GM19193 (cell line): ENCODE measurements around the gene PPEF2.

Source experiments
- POLR2A ChIP-seq: IDR thresholded peaks from 4 replicates; pipeline ENCODE4 v1.6.1; 2011; ENCODE audit not compliant: insufficient read depth, insufficient read length; ENCODE audit errors: extremely low read depth

The PPEF2 gene

DNA sequence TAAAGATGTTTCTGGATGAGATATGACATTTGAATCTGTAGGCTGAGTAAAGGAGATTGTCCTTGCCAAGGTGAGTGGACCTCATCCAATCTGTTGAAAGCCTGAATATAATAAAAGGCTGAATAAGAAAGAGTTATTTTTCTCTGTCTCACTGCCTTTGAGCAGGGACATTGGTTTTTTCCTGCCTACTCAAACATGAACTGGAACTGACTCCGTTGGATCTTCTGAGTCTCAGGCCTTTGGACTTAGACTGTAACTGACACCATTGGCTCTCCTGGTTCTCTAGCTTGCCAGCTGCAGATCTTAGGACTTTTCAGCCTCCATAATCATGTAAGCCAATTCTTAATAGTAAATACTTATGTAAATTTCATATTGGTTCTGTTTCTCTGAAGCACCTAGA lies 43.5 kb downstream of the PPEF2 start:
- no peak for TF ChIP-seq POLR2A

DNA sequence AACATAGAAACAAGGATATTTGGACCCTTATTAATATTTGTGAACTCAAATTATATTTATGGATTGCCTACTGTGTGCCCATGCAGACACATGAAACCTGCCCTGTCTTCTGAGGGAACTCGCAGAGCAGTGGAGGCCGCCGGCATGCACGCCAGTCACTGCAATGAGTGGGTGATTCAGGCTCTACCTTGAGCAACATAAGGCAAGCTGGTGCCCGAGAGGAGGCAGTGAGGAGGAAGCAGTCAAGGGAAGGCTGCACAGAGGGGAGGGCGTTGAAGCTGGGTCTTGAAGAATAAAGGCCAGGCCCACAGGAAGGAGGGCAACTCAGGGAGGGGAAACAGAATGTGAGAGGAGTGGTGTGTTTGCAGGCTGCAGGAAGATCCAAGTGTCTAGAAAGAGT lies 52.8 kb downstream of the PPEF2 start:
- TF ChIP-seq POLR2A, result no peak

DNA sequence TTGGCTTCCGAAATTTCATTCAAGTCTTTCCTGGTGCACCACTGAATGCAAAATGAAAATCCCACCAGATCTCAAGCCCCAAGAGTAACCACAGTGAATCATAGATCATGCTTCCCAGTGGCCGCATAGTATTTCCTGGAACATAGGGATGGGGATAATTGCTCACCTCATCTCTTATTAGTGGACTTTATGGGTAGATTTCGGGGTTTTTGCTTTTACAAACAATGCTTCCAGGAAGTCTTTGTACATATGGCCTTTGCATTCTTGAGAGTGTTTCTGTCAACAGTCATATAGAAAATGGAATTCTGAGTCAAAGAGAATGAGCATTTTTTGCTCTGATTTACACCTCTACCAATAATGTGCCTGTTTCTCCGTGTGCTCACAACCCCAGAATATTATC lies 53.4 kb downstream of the PPEF2 start:
- TF ChIP-seq POLR2A, result no peak

DNA sequence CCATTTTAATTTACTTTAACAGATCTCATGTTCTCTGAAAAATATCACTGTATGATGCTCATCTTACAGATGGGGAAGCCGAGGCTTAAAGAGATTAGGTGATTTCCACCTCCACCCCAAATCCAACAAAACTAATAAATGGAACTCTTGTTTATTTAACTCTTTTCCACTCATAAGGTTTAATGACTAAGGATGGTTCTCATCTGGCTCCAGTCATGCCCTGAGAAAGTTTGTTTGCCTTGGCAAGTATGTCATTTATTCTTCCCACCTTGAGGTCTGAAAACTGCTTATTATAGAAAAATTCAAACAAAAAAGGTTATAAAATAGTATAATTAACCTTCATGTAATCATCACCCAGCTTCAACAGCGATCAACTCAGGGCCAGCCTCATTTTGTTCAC lies 56.3 kb downstream of the PPEF2 start:
- no peak for TF ChIP-seq POLR2A

DNA sequence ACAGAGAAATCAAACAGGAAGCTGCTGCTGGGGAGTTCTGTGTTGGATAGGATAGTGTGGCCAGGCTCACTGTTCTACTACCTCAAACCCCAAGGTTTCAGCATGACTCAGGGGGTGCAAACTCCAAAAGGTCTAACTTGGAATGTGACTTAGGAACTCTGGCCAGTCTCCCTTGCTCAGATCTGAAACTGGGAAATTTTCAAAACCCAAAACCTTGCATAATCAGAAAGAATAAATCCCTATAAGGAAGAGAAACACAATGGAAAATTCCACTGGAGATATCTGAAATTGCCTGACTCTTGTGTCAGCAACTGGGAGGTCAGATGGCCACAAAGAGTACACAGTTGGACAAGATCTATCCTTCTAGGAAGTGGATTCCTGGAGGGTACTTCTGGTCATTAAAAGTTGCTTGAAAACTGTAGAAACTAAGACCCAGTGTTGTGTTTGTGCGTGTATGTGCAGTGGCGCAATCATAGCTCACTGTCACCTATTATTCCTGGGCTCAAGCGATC lies 58.0 kb downstream of the PPEF2 start:
- no peak for TF ChIP-seq POLR2A

DNA sequence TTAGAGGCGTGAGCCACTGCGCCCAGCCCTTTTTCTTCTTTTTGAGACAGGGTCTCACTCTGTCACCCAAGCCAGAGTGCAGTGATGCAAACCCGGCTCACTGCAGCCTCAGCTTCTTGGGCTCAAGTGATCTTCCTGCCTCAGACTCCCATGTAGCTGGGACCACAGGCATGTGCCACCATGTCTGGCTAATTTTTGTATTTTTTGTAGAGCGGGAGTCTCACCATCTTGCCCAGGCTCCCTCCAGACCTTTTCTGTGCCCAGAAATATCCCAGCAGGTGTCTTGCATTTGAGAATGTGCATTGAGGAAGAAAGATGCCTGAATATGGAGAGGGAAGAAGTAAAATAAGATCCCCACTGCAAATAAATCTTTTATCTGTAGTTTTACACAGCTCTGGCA lies 58.7 kb downstream of the PPEF2 start:
- TF ChIP-seq POLR2A, result no peak

DNA sequence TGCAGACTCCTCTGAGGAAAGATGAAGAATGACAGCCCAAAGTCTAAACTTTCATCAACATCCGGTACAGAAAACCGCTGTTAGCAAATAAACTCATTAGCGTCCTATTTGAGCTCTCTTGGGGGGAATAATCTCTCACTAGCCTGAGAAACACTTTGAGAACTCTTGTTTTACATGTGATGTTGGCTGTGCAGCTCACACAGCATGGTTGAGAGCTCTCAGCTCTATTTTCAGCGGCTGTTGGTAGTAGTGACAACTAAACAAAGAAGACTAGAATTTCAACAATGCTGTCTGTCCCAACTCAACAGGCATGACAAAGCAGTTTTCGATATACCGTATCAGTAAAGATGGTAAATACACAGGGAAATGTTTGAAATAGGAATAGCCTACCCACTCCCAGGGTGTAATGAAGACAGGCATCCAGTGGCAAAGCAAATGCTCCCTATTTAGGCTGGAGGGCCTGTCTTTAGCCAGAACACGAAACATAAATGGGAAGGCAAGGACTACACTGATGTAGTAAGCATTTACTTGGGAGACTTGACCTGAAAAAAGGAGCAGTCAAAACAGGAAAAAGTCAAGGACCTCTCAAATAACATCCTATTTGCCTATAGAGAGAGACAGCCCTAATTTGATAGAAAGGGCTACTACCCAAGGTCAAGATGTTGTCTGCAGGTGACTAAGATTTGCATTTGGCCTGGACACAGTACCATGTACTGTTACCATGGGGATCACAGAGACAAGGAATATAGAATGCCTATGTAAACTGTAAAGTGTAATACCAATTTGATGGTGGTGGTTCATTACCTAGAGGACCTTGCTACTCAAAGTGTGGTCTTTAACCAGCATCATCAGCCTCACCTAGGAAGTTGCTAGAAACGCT lies 60.4 kb downstream of the PPEF2 start:
- no peak for TF ChIP-seq POLR2A

DNA sequence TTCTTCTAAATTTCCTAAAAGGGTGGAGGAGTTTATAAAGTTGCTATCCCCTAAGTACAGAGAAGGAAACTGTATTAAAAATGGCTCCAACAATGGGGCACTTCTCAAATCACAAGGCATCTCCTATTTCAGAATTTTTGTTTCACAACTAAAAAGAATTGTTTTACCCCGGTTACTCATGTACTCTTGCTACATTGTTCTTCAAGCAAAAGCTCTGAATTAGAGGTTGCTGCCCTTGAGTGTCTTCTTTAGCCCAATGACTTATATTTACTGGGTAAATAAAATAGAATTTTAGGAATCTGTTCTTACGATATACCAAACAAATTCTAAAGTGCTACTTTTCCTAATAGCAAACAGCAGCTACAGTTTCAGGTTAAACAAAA lies 67.5 kb downstream of the PPEF2 start:
- TF ChIP-seq POLR2A, result no peak

GRCh38 chr4:75834095-75834771 lies 68.0 kb downstream of the PPEF2 start:
- TF ChIP-seq POLR2A, result no peak

DNA sequence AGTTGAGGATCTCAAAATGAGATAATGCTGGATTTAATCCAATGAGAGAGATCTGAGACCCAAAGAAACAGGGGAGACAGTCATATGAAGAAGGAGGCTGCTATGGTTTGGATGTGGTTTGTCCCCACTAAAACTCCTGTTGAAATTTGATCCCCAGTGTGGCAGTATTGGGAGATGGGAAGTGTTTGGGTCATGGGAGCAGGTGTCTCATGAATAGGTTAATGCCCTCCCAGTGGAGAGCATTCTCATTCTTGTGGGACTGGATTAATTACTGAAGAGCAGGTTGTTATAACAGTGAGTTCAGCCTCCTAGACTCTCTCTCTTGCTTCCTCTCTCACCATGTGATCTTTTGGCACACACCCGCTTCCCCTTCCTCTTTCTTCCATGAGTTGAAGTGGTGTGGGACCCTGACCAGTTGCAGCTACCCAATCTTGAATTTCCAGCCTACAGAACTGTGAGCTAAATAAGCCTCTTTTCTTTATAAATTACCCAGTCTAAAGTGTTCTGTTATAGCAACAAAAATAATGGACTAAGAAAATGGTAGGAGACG lies 70.3 kb downstream of the PPEF2 start:
- TF ChIP-seq POLR2A, result no peak

- TF ChIP-seq POLR2A, result no peak
Observed at GRCh38 chr4:75830906-75831305, 71.3 kb downstream of the PPEF2 start.

DNA sequence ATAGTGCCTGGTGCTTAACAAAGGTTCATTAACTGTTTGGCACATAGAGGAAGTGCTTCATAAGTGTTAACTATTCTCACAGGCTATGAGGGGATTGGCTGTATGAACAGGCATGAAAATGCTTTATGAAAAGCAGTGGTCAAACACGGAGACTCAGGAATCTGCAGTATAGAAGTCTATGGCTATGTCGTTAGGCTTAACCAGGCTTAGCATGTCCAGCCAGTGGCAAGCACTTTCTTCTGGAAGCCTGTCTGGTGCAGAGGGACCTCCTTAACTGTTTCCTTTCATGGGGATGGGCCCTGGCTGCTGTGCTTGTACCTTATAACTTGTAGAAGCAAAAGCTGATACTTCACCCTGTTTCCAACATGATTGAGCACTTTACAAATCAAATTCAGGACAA lies 78.4 kb downstream of the PPEF2 start:
- no peak for TF ChIP-seq POLR2A

GRCh38 chr4:75822416-75822815 lies 79.8 kb downstream of the PPEF2 start:
- TF ChIP-seq POLR2A, result no peak

- no peak for TF ChIP-seq POLR2A
Observed at GRCh38 chr4:75821966-75822365, 80.3 kb downstream of the PPEF2 start.

- TF ChIP-seq POLR2A, result no peak
Observed at GRCh38 chr4:75821216-75821615, 81.0 kb downstream of the PPEF2 start.

DNA sequence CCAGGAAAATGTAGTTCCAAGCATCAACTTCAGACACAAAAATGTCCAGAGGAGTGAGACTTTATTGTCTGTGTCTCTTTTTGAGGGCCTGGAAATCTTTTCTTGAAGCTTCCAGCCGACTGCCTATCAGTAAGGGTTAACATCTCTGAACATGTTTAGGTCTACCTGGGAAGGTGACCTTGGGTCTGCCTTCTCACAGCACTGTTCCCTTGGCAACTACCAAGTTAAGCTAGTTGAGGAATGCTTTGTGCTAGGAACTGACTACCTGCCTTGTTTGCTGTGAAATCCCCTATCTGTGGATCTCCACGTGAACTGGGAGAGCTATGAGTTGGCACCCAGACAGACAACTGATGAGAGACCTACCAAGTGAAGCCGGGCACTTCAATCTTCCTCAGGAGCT lies 81.6 kb downstream of the PPEF2 start:
- no peak for TF ChIP-seq POLR2A
